GM21825 (cell line): ENCODE results near the gene CRYZL1.
"Not testable (repeated sequence)": the region's sequence is repeated elsewhere in the genome, so short reads cannot be mapped to it uniquely, and the experiment has no call there.

Source experiments
- ATAC-seq: cut with Tn5 transposase; IDR thresholded peaks from one replicate; pipeline ENCODE4 v1.9.1; 2021; ENCODE audit warnings: mild to moderate bottlenecking, moderate library complexity; ENCODE audit not compliant: unreplicated experiment

CRYZL1 gene

DNA sequence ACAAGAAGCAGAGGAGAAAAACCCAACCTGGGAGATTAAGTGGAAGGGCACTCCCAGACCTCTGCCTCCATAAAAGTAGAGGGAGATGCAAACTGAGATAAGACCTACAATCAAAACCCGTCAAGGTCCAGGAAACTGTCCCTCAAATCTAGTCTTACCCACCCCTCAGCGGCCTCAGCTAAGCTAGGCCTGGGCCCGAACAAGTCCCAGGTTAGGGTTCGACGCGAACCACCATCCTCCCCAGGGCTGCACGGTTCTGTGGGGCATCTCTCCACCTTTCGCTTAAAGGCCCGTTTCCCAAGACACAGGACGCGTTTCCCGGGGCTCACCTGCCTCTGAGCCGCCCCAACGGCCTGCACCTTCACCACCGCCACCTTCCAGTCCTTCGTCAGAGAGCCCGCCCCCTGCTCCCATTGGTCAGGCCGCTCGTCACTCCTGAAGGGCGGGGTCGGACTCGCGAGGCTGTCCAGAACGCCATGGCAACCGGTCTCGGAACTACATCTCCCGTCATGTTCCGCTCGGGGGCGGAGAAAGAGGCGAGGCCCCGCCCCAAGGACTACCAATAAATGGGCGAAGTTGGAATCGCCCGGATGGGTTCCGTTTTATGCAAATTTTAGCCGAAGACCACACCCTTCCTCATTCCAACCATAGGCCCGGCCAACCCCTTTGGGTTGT lies at the start of gene CRYZL1:
CRYZL1 (minus strand) TSS at position 390 of the 675 bp plus-strand sequence. CDS start 10,190 bp downstream, outside the sequence.
- ATAC-seq, result peak; percentile 74

DNA sequence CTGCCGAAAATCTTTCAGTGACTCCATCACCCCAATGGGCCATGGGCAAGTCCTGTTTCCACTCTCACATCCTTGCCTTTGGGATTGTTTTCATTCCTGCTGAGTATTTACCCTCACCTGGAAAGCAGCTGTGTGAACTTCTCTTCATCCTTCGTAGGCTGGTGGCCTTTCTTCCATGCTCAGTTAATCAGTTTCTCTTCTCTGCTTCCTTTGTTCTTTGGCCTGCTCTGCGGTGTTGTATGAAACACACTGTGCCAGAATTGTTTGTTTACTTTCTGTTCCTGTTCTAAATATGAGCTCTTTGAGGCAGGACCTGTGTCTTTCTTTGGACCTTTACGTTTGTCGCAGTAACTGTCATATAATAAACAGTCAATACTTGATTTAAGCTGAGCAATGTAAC lies 49.3 kb upstream of the CRYZL1 start:
- ATAC-seq, result no peak

DNA sequence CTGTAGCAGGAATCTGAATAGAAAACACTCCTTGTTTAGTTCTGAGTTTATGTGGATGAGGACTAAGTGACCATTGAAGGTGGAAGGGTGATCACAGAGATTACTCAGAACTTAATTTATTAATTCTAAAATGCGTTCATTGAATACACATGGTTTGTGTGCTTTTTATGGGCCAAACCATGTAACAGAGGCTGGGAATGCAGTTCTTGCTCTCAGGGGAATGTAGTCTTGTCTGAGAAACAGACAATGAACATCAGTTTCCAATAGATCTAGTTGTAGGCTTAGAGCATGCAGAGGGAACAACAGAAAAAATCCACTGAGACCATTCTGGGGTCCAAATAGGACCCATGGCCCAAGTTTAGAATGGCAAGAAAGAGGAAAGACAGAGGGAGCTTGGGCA lies 46.8 kb upstream of the CRYZL1 start:
- no peak for ATAC-seq

DNA sequence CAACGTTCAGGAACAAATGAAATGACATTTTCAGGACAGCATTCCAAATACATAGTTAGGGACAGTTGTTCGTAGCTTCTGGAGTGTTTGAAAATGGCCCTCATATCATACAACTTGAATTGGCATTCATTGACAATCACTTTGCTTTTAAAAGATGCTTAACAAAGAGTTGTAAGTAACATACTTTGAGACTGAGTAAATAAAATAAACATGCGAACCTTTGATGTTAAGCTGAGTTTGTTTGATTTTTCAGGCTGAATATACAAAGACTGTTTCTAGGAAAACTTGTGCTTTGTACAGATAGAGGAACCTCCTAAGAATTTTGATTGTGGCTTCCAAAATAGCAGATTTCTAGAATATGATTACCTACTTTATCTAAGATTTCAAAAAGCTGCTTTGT lies 46.1 kb upstream of the CRYZL1 start:
- no peak for ATAC-seq

DNA sequence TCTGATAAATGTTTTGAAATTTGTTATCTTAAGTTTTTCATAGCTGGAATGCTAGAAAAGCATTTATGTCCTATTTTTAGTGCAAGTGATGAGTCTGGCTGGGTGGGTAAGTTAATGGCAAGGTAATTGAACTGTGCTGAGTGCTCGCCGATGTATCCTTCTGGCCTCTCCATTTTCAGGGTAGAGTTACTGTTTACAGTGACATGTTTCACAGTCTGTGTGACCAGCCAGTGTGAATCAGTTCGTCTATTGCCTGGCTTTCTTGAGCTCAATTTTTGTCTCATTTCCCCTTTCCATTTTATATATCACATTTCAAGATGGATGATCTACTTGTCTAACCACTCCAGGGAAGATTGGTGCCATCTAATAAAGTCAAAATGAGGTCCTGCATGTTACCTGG lies 44.8 kb upstream of the CRYZL1 start:
- no peak for ATAC-seq

DNA sequence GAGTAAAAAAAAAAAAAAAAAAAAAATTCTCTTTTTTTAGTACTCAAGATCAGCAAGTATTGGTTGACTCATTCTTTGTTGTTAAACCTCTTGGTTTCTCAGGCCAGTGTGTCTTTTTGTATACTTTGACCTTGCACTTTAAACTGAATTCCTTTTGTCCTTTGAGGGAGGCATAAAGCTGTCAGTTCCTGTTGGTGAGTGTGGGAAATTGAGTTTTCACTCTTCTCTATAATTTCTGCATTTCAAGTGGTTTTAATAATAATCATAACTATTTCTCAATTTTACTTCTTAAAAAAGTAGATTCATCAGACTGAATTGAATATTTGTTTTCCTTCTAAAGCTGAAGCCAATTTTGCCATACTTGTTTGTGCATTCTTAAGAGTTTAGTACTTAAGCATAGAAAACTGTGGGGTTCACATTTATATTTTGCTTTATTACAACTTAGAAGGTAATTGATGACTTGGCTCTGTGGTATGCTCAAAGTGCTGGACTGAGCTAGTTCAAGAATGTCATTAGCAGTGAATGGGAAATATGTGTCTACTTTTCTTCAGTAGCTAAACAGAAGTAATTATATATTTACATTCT lies 44.2 kb upstream of the CRYZL1 start:
- ATAC-seq, result no peak

DNA sequence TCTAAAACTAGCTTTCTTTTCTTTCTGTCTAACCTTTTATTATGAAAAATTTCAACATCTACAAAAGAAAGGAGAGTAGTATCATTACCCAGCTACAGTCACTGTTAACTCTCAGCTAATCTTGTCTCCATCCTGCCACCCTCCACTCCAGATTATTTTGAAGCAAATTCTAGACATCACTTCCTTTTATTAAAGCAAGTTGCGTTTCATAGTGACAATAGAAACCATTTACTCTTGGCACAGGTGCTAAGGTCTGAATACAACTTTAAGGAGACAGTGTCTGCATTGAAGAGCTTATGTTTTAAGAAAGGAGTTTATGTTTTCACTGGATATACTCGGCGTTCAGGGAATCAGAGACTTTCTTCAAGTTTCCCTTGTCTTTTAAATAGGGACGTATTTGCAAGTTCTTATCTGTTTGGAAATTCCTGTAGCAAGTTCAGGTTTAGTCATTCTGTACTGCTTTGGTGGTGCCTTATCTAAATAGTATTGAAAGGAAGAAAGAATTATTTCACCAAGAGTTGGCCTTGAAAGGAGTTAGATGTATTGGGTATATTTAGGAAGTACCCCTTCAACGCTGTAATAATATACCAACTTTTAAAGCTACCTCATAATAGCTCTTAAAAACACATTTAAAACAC lies 43.5 kb upstream of the CRYZL1 start:
- ATAC-seq, result no peak

DNA sequence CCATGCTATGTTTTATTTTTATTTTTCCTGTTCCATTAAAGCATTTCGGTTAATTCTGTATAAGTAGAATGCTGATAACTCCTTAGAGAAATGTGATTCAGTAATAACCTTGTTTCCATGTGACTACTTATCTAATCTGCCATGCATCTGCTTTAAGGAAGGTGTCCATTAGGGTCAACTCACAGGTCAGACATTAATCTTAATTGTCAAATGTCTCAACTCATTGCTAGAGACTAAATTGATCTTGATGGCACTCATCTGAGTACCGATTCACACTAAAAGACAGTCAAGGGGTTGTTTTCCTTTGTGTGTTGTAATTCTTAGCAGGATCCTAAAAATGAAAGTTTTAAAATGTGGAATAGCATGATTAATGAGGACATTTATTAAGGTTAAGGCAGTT lies 42.5 kb upstream of the CRYZL1 start:
- ATAC-seq, result no peak

DNA sequence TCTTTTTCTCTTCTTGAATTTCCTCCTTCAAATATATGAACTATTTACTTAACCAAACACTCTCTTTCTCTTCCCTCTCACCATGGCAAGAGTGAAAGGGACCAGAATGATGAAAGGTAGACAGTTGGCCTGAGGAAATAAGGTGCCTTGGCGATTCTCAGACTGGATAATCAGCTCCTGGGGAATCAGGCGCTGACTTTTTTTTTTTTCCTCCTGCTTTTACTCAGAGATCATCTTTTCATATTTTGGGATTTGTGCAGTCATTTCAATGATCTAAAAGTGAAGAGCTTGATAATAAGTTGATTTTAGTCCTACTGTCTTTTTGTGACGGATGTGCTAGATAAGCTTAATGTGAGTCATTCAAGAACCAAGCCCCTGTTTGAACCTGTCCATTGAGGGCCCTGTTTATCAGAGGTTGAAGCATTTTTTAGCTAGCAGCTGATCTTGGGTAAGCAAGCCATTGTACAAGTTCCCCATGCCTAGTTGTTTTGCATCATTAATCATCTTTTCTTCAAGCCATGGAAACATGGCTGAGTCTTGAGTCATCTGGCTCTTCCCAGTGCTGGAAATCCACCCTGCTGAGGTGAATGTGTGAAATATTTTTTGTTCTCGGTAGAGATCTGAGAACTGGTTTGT lies 41.6 kb upstream of the CRYZL1 start:
- no peak for ATAC-seq

DNA sequence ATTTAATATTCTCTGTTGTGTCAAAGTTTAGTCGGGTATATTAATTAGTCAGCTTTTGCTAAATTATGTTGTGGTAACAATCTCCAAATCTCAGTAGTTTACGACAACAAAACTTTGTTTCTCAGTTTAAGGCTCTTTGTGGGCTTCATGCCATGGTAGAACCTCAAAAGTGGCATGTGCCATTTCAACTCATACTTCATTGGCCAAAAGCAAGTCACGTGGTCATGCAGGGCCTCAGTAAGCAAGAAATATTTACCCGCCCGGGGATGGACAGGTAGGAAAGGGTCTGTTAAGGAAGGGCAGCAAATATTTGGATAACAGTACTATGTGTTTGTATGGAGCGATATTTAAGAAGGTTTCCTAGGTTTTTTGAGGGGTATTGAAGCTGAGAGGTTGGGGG lies 39.3 kb upstream of the CRYZL1 start:
- no peak for ATAC-seq

DNA sequence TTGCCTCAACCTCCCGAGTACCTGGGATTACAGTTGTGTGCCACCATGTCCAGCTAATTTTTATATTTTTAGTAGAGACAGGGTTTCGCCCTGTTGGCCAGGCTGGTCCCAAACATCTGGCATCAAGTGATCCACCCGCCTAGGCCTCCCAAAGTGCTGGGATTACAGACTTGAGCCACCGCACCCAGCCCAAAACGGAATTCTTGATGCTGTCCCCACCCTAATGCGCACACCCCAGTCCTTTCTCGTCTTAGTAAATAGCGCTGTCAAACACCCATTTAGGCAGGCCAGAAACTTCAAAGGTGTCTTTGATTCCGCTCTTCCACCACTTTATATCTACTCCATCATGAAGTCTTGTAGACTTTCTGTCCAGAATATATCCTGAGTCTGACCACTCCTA lies 35.9 kb upstream of the CRYZL1 start:
- ATAC-seq, result no peak

DNA sequence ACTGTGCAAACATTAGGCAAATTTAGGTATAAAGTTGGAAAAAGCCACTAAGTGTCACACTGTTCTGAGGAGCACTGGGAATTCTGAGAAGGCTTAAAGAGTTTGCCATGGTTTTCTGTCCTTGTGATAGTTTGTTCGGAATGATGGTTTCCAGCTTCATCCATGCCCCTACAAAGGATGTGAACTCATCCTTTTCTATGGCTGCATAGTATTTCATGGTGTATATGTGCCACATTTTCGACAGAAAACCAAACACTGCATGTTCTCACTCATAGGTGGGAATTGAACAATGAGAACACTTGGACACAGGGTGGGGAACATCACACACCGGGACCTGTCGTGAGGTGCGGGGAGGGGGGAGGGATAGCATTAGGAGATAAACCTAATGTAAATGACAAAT lies 35.1 kb upstream of the CRYZL1 start:
- not testable (repeated sequence) for ATAC-seq

DNA sequence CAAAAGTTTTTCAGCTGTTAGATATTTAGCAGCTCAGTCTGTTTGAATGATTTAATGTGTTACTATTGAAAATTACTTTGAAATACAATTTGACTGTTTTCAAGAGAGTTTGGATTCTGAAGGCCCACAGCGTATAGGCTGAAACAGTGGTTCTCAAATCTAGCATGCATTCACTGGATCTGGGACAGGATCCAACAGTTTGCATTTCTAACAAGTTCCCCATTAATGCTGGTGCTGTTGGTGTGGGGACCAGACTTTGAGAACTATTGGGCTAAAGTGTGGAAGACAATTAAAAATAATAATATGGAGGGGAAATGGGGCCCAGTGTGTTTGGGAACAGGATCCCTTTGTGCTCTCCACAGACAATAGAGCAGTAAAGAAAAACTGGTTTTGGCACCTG lies 32.7 kb upstream of the CRYZL1 start:
- no peak for ATAC-seq

DNA sequence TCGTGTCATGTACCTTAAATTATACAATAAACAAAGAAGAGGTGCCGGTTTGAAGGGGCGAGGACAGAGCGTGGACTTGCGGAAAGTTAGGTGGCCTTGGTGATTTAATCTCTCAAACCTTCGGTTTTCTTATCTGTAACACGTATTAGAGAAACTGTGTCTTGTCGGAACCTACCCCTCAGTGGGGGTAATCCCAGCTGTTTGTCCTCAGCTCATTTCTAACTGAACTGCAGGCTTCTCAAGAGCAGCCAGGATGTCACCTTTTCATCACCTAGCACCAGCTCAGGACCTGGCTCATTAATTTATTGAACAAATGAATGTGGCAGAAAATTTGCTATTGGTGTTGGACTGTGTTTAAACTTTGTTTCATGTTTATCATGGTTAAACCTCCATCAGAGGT lies 31.9 kb upstream of the CRYZL1 start:
- no peak for ATAC-seq

DNA sequence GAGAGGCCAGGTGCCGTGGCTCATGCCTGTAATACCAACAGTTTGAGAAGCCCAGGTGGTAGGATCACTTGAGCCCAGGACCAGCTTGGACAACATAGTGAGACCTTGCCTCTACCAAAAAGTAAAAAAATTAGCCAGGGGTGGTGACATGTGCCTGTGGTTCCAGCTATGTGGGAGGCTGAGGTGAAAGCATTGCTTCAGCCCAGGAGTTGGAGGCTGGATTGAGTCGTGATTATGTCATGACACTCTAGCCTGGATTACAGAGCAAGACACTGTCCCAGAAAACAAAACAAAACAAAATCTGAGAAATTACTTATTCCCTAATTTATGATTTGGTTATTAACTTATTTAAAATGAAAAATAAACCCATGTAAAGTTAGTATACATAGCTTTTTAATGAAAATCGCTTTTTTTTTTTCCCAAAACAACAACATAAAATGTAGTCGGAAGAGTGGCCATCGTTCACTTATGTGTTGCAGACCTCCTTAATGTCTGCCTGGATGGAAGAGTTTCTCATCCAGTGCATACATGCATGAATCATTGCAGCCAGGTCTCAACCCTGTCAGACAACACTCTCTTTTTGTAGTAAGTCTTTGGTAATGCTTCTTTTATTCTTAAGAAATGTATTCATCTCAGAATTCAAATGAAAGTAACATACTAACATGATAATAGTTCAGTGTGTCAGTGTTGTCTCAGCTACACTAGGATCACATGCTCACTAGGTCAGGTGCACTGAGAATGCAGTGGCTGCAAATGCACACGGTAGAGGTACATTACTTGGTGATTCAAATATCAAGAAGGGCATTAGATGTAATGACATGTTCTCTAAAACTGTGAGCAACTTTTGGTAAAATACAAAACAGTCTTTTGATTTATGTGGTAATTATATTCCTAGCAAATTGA lies 28.8 kb upstream of the CRYZL1 start:
- ATAC-seq, result no peak

DNA sequence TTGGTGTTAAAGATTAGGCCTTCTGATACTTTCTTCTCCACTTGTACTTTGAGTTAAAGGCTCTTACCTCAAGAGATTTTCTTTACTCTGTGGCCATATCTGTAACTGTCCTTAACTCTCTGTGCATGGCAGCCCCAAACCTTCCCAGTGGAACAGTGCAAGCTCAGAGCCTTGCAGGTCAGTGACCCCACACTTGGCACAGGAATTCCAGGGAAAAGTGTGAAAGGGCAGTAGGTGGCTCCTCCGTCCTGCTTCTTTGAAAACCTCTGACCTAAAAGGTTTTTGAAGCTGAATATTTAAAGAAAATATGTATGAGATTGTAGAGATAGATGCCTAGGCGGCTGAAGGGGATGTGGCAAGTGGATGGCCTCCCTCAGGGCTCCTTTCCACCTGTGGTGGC lies 27.1 kb upstream of the CRYZL1 start:
- ATAC-seq, result no peak

DNA sequence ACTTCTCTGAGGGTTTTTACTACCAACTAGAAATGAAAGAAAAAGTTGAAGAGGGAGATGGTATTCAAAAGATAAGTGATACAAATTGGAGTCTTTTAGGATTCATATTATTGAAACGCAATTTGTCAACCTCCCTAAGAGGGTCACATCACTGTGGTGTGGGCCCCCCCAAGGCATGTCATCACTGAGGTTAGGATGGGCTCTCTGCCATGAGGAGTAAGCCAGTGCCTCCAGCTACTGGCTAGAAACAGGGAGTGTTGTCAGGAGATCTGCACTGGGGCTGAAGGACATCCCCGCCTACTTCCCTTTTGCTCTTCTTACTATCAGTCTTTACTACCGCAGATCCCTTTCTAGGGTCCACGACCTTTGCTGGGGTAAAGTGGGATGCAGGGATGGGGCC lies 26.6 kb upstream of the CRYZL1 start:
- no peak for ATAC-seq

DNA sequence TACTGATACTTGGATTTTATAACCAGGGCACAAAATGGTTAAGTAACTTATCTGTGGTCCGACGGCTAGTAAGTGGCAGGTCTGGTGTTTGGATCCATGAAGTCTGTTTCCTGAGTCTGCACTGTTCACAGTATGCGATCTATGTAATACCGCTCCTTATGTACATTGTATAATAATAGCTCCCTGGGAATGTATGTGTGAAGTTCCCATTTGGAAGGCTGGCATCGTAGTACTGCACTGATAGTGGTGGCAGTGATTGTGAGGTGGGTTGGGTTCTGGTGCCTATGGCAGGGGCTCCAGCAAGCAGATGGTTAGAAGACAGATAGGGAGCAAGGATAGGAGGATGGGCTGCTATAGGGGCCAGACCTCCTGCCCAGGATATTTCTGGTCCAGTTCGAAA lies 26.1 kb upstream of the CRYZL1 start:
- no peak for ATAC-seq

DNA sequence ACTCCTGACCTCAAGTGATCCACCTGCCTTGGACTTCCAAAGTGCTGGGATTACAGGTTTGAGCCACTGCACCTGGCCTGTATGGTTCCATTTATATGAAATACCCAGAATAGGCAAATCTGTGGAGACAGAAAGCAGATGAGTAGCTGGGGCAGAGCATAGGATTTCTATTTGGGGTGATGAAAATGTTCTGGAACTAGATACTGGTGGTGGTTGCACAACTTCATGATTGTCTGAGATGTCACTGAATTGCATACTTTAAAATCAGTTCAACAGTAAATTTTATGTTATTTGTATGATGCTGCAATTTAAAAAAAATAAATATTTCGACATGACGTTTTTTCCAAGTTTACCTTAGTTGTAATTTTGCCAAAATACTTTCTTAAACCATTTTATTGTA lies 24.6 kb upstream of the CRYZL1 start:
- no peak for ATAC-seq

DNA sequence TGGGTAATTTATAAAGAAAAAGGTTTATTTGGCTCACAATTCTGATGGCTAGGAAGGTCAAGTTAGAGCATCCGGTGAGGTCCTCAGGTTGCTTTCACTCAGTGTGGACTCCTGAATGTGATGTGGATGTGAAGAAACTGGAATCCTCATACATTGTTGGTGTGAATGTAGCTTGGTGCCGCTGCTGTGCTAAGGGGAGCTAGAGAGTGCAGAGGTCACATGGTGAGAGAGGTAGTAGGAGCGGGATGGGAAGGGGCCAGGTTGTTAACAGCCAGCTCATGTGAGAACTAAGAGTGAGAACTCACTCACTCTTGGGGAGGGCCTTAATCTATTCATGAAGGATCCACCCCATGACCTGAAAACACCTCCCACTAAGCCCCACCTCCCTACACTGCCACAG lies 22.6 kb upstream of the CRYZL1 start:
- no peak for ATAC-seq

DNA sequence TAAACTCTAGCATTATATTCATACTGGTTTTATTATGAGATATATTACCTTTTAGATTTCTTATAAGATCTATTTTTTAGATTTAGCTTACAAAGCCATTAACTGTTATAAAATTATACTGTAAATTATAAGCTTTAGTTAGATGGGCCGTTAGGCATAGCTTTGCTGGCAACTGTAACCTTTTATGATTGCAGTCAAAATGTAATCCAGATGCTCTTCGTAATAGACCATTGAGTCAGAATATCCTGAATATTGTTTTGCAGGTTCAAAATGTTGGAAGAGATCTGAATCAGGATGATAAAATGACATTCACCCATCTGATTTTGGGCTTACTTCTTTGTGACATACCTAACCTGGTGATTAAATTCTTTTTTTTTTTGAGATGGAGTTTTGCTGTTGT lies 21.7 kb upstream of the CRYZL1 start:
- ATAC-seq, result no peak
